ENCODE results near the gene FIZ1. TPM values are rescaled to one million over a fixed set of nuclear protein-coding genes. Genes with fewer than 3 reads are reported as not detected.
A peak's percentile ranks its signal among the peaks of the same experiment; 100 is the strongest.

FIZ1 gene
- total and polyA plus RNA-seq, 12 donors: 4.4 to 19.7 (median 10.4) TPM

GRCh38 chr19:55552206-55552605, 47.1 kb downstream of the FIZ1 start:
- Histone ChIP-seq H3K4me3 (no peak overlapping the region), H3K36me3 (replicated peaks in 1 of 2) (no peaks in the 10 kb centered on the region), H3K4me1 (replicated peaks in 1 of 2) (peaks cover 0 to 2% of the 10 kb centered on the region in 2 donors), H3K27ac (no peak overlapping the region), H3K27me3 (peaks cover 25% of the 10 kb centered on the region), H3K9me3 (replicated peaks in 1 of 3) (no peaks in the 10 kb centered on the region)
- TF ChIP-seq CTCF (IDR thresholded peaks at IDR 0.05) (no peak), POLR2A (IDR thresholded peaks at IDR 0.05) (no peak)
- intact Hi-C loops (cut with DNase I): no loop called here
- DNase-seq: no peak
- WGBS, 4 donors: 73 to 77% (median 76%) methylated on average over 5 of the region's 5 CpGs

GRCh38 chr19:55550321-55550650, 49.0 kb downstream of the FIZ1 start:
- H3K4me3 ChIP-seq: no peak overlapping the region
- intact Hi-C loops (cut with DNase I): no loop called here

GRCh38 chr19:55549500-55550320, 49.6 kb downstream of the FIZ1 start:
- no peak for DNase-seq
- intact Hi-C loops (cut with DNase I): no loop called here
- 34 to 41% (median 38%) methylated on average over 13 to 36 of the region's 36 CpGs for WGBS, 4 donors
- Histone ChIP-seq H3K9me3 (replicated peaks in 1 of 3) (no peaks in the 10 kb centered on the region), H3K36me3 (replicated peaks in 1 of 2) (no peaks in the 10 kb centered on the region), H3K4me3 (no peak overlapping the region), H3K27me3 (peaks cover 25% of the 10 kb centered on the region), H3K4me1 (replicated peaks in 1 of 2) (peaks cover 0 to 5% of the 10 kb centered on the region in 2 donors), H3K27ac (no peak overlapping the region)
- TF ChIP-seq POLR2A (IDR thresholded peaks at IDR 0.05) (no peak), CTCF (IDR thresholded peaks at IDR 0.05) (no peak)

More at GRCh38 chr19:55550321-55550650, 49.0 kb downstream of the FIZ1 start:
- no peaks in the 10 kb centered on the region for H3K36me3 ChIP-seq (replicated peaks in 1 of 2)
- no peak overlapping the region for H3K27ac ChIP-seq
- 56 to 65% (median 59%) methylated on average over 7 of the region's 7 CpGs for WGBS, 4 donors
- TF ChIP-seq CTCF (IDR thresholded peaks at IDR 0.05) (no peak), POLR2A (IDR thresholded peaks at IDR 0.05) (no peak)
- H3K4me1 ChIP-seq (replicated peaks in 1 of 2): peaks cover 0 to 5% of the 10 kb centered on the region in 2 donors
- H3K27me3 ChIP-seq: peaks cover 25% of the 10 kb centered on the region
- DNase-seq: no peak
- no peaks in the 10 kb centered on the region for H3K9me3 ChIP-seq (replicated peaks in 1 of 3)

GRCh38 chr19:55546822-55547614, 52.3 kb downstream of the FIZ1 start:
- intact Hi-C loops (cut with DNase I): no loop called here
- peak overlapping the region in 2 of 5 donors; percentile 47 to 68 for H3K27ac ChIP-seq
- peaks cover 0 to 5% of the 10 kb centered on the region in 2 donors for H3K4me1 ChIP-seq (replicated peaks in 1 of 2)
- H3K4me3 ChIP-seq: no peak overlapping the region
- H3K9me3 ChIP-seq (replicated peaks in 1 of 3): no peaks in the 10 kb centered on the region
- H3K27me3 ChIP-seq: peaks cover 20% of the 10 kb centered on the region
- 31 to 35% (median 33%) methylated on average over 14 to 17 of the region's 17 CpGs for WGBS, 4 donors
- DNase-seq: peak; percentile 48 to 85 (median 68)
- no peaks in the 10 kb centered on the region for H3K36me3 ChIP-seq (replicated peaks in 1 of 2)
- TF ChIP-seq CTCF (IDR thresholded peaks at IDR 0.05): no peak
- TF ChIP-seq POLR2A (IDR thresholded peaks at IDR 0.05): no peak
